Sigmoid colon (tissue), 7 donors: ENCODE data around the gene ARHGEF17. TPM values are rescaled to one million over a fixed set of nuclear protein-coding genes. Genes with fewer than 3 reads are reported as not detected.
A peak's percentile ranks its signal among the peaks of the same experiment; 100 is the strongest.

Experiments used
- DNase-seq: peaks from one replicate; pipeline ENCODE4 v3.0.0-alpha.2; 2019
- H3K27ac ChIP-seq, 4 donors: fragments of 200-600 bp; sonication (generic); one replicate each; pipeline ENCODE4 v1.5.1; 2016 to 2019; ENCODE audit warnings: mild to moderate bottlenecking in 1 of 4
- H3K27me3 ChIP-seq, 3 donors: fragments of 200-600 bp; sonication (generic); one replicate each; pipeline ENCODE4 v1.5.1; 2019; ENCODE audit warnings: mild to moderate bottlenecking in 1 of 3
- H3K36me3 ChIP-seq, 4 donors: fragments of 200-600 bp; sonication (generic); one replicate each; pipeline ENCODE4 v1.5.1; 2016 to 2019
- H3K4me1 ChIP-seq, 4 donors: fragments of 200-600 bp; sonication (generic); one replicate each; pipeline ENCODE4 v1.5.1; 2017 to 2019
- H3K4me3 ChIP-seq, 4 donors: fragments of 200-600 bp; sonication (generic); one replicate each; pipeline ENCODE4 v1.5.1; 2017 to 2019; ENCODE audit warnings: mild to moderate bottlenecking in 2 of 4, moderate library complexity in 1 of 4
- H3K9me3 ChIP-seq, 4 donors: fragments of 200-600 bp in 3 of 4; sonication (generic) in 3 of 4; one replicate each; pipeline versions ENCODE4 v1.5.1 to v1.6.1; 2013 to 2019
- EP300 ChIP-seq, 4 donors: sonication (generic); formaldehyde crosslinking; IDR thresholded peaks; one replicate each; pipeline ENCODE4 v1.6.1; 2017; ENCODE audit warnings: antibody characterized with exemption in 4 of 4
- POLR2A ChIP-seq, 2 donors: fragments of 450-650 bp; IDR thresholded peaks; one replicate each; pipeline ENCODE4 v1.6.1; 2016; ENCODE audit warnings: antibody characterized with exemption in 2 of 2, mild to moderate bottlenecking in 2 of 2, moderate library complexity in 2 of 2
- POLR2AphosphoS5 ChIP-seq, 4 donors: sonication (generic); formaldehyde crosslinking; IDR thresholded peaks; one replicate each; pipeline ENCODE4 v1.6.1; 2017; ENCODE audit warnings: antibody characterized with exemption in 4 of 4
- WGBS, 2 donors: extraction: QIAGEN DNeasy Blood & Tissue Kit; methylation state at CpG; one replicate each; pipeline ENCODE4 v1.1.7; 2013; 5-methylcytosine and 5-hydroxymethylcytosine counted together
- intact Hi-C: fragments of 100-400 bp; cut with DNase I; formaldehyde crosslinking; loops from one replicate; pipeline ENCODE4 v1.15.1; 2023
- polyA plus RNA-seq, 3 donors: library from polyadenylated mRNA; stranded (reverse); fragments of 200-250 nt; gene quantifications; one replicate each; pipeline ENCODE4 v1.2.3, GENCODE V29; 2013
- total RNA-seq, 4 donors: library from RNA; depleted of rRNA; stranded (reverse); fragments of >200 nt; gene quantifications; one replicate each; pipeline ENCODE4 v1.1.0, GENCODE V29; 2016
- TF ChIP-seq, protein P1 (sequence below), 4 experiments: fragments of 450-650 bp in 3 of 4; fragments of 200-600 bp in 1 of 4; IDR thresholded peaks; one replicate each; pipeline ENCODE4 v1.5.1; 2016 to 2019; ENCODE audit warnings: antibody characterized with exemption in 4 of 4, mild to moderate bottlenecking in 3 of 4, moderate library complexity in 2 of 4
- donor health status: healthy with polysubstance abuse.
- donor health status: Bipolar disorder and iron deficiency.
- donor health status: healthy.

Gene ARHGEF17
- total and polyA plus RNA-seq, 7 donors = 1.8 to 104 (median 38.2) TPM

GRCh38 chr11:73388265-73389133 lies 80.4 kb downstream of the ARHGEF17 start:
- Histone ChIP-seq H3K4me3 (no peak overlapping the region), H3K4me1 (peaks cover 0 to 7% (median 3%) of the 10 kb centered on the region in 4 donors), H3K9me3 (no peaks in the 10 kb centered on the region), H3K27ac (peak overlapping the region in 1 of 4 donors; percentile 41), H3K27me3 (no peaks in the 10 kb centered on the region), H3K36me3 (no peaks in the 10 kb centered on the region)
- DNase-seq = peak; percentile 74
- intact Hi-C loops = no loop called here
- TF ChIP-seq, protein P1, sequence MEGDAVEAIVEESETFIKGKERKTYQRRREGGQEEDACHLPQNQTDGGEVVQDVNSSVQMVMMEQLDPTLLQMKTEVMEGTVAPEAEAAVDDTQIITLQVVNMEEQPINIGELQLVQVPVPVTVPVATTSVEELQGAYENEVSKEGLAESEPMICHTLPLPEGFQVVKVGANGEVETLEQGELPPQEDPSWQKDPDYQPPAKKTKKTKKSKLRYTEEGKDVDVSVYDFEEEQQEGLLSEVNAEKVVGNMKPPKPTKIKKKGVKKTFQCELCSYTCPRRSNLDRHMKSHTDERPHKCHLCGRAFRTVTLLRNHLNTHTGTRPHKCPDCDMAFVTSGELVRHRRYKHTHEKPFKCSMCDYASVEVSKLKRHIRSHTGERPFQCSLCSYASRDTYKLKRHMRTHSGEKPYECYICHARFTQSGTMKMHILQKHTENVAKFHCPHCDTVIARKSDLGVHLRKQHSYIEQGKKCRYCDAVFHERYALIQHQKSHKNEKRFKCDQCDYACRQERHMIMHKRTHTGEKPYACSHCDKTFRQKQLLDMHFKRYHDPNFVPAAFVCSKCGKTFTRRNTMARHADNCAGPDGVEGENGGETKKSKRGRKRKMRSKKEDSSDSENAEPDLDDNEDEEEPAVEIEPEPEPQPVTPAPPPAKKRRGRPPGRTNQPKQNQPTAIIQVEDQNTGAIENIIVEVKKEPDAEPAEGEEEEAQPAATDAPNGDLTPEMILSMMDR (IDR thresholded peaks at IDR 0.05) = no peak
- TF ChIP-seq POLR2A (IDR thresholded peaks at IDR 0.05) (no peak), POLR2AphosphoS5 (IDR thresholded peaks at IDR 0.05) (no peak)
- 70 to 85% methylated on average over 23 of the region's 23 CpGs for WGBS, 2 donors

DNA sequence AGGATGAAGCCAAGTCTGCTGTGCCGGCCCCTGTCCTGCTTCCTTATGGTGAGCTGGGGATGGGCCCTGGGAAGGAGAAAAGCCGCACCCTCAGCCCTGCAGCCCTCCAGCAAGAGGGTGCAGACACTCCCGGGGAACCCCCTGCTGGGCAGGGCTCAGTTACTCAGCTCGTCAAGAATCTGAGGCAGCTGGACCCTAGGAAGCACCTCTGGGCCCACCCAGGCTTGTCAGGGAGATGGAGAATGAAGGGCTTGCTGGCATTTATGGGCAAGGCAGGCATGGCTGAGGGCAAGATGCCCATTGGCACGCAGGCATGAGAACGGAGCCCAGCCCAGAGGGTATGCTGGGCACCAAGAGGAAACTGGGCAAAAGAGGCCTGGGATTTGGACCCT lies 81.1 kb downstream of the ARHGEF17 start:
- Histone ChIP-seq H3K27me3 (no peaks in the 10 kb centered on the region), H3K4me3 (no peak overlapping the region), H3K27ac (no peak overlapping the region), H3K4me1 (peaks cover 0 to under 1% (median 0%) of the 10 kb centered on the region in 4 donors), H3K36me3 (no peaks in the 10 kb centered on the region), H3K9me3 (no peaks in the 10 kb centered on the region)
- intact Hi-C loops = no loop called here
- DNase-seq = no peak
- 78 to 83% methylated on average over 6 of the region's 6 CpGs for WGBS, 2 donors
- TF ChIP-seq EP300 (IDR thresholded peaks at IDR 0.05) (no peak), POLR2A (IDR thresholded peaks at IDR 0.05) (no peak), POLR2AphosphoS5 (IDR thresholded peaks at IDR 0.05) (no peak)
- TF ChIP-seq, protein P1 (IDR thresholded peaks at IDR 0.05) = no peak

- intact Hi-C loops = loop anchor here (5.0 kb wide), 1 partner anchor 203 kb away; no protein-coding TSS in a partner anchor
- no peak overlapping the region for H3K27ac ChIP-seq
Measured at GRCh38 chr11:73389916-73390315, 81.8 kb downstream of the ARHGEF17 start.

GRCh38 chr11:73390601-73391565 lies 82.8 kb downstream of the ARHGEF17 start:
- no peaks in the 10 kb centered on the region for H3K9me3 ChIP-seq
- 93% methylated on average over 12 of the region's 12 CpGs for WGBS, 2 donors
- no peaks in the 10 kb centered on the region for H3K4me1 ChIP-seq
- H3K27ac ChIP-seq = no peak overlapping the region
- DNase-seq = no peak
- intact Hi-C loops = loop anchor here (5.0 kb wide), 1 partner anchor 204 kb away; no protein-coding TSS in a partner anchor
- no peaks in the 10 kb centered on the region for H3K36me3 ChIP-seq
- TF ChIP-seq, protein P1 (IDR thresholded peaks at IDR 0.05) = no peak
- TF ChIP-seq POLR2AphosphoS5 (IDR thresholded peaks at IDR 0.05) (no peak), EP300 (IDR thresholded peaks at IDR 0.05) (no peak), POLR2A (IDR thresholded peaks at IDR 0.05) (no peak)
- no peak overlapping the region for H3K4me3 ChIP-seq
- H3K27me3 ChIP-seq = no peaks in the 10 kb centered on the region

More at GRCh38 chr11:73389916-73390315, 81.8 kb downstream of the ARHGEF17 start:
- no peaks in the 10 kb centered on the region for H3K4me1 ChIP-seq
- H3K36me3 ChIP-seq = no peaks in the 10 kb centered on the region
- no peaks in the 10 kb centered on the region for H3K9me3 ChIP-seq
- TF ChIP-seq, protein P1 (IDR thresholded peaks at IDR 0.05) = no peak
- TF ChIP-seq POLR2AphosphoS5 (IDR thresholded peaks at IDR 0.05) (no peak), EP300 (IDR thresholded peaks at IDR 0.05) (no peak)
- H3K27me3 ChIP-seq = no peaks in the 10 kb centered on the region
- no peak overlapping the region for H3K4me3 ChIP-seq
- DNase-seq = no peak
- WGBS, 2 donors = 44 to 66% methylated on average over 7 of the region's 7 CpGs
